ENCODE data around the gene SPNS3.

SPNS3 gene

GRCh38 chr17:4469552-4469951, 35.8 kb downstream of the SPNS3 start:
- no peak for DNase-seq (ENCODE audit: low read depth)

GRCh38 chr17:4472286-4472685, 38.5 kb downstream of the SPNS3 start:
- no peak for DNase-seq (ENCODE audit: low read depth)

GRCh38 chr17:4474093-4474492, 40.4 kb downstream of the SPNS3 start:
- DNase-seq (ENCODE audit: low read depth), result no peak

- no peak for DNase-seq (ENCODE audit: low read depth)
Observed at GRCh38 chr17:4475001-4475400, 41.3 kb downstream of the SPNS3 start.

GRCh38 chr17:4475463-4475862, 41.7 kb downstream of the SPNS3 start:
- no peak for DNase-seq (ENCODE audit: low read depth)

- DNase-seq (ENCODE audit: low read depth), result no peak
Observed at GRCh38 chr17:4476017-4476416, 42.3 kb downstream of the SPNS3 start.

GRCh38 chr17:4476511-4477070, 42.9 kb downstream of the SPNS3 start:
- no peak for DNase-seq (ENCODE audit: low read depth)

GRCh38 chr17:4477255-4477791, 43.6 kb downstream of the SPNS3 start:
- no peak for DNase-seq (ENCODE audit: low read depth)

GRCh38 chr17:4478318-4478830, 44.6 kb downstream of the SPNS3 start:
- no peak for DNase-seq (ENCODE audit: low read depth)

- DNase-seq (ENCODE audit: low read depth), result no peak
Observed at GRCh38 chr17:4479340-4479981, 45.7 kb downstream of the SPNS3 start.

- DNase-seq (ENCODE audit: low read depth), result no peak
Observed at GRCh38 chr17:4479982-4480751, 46.4 kb downstream of the SPNS3 start.

- no peak for DNase-seq (ENCODE audit: low read depth)
Observed at GRCh38 chr17:4480929-4481898, 47.5 kb downstream of the SPNS3 start.

- DNase-seq (ENCODE audit: low read depth), result no peak
Observed at GRCh38 chr17:4482338-4483011, 48.7 kb downstream of the SPNS3 start.

- DNase-seq (ENCODE audit: low read depth), result no peak
Observed at GRCh38 chr17:4483012-4483840, 49.5 kb downstream of the SPNS3 start.

GRCh38 chr17:4485676-4486646, 52.2 kb downstream of the SPNS3 start:
- peak; percentile 44 for DNase-seq (ENCODE audit: low read depth)

- no peak for DNase-seq (ENCODE audit: low read depth)
Observed at GRCh38 chr17:4487296-4487695, 53.6 kb downstream of the SPNS3 start.

GRCh38 chr17:4487820-4488716, 54.3 kb downstream of the SPNS3 start:
- DNase-seq (ENCODE audit: low read depth), result no peak

All from activated T-cell treated with anti-CD3 and anti-CD28 coated beads for 48 hours (primary cell).